ENCODE results near the gene MALRD1. TPM values are rescaled to one million over a fixed set of nuclear protein-coding genes. Genes with fewer than 3 reads are reported as not detected.

MALRD1 gene
- total RNA-seq, 1 experiment from 2014 or later: 0.86 TPM

GRCh38 chr10:19654576-19654975, 606.0 kb downstream of the MALRD1 start:
- intact Hi-C loops (cut with micrococcal nuclease; ENCODE audit: unreplicated experiment): no loop called here

GRCh38 chr10:19656420-19657042, 607.9 kb downstream of the MALRD1 start:
- Histone ChIP-seq H3K27ac (ENCODE audit: low read depth, low read length, poor library complexity, severe bottlenecking) (no peak overlapping the region), H3K4me3 (ENCODE audit: low read depth, low read length, poor library complexity, severe bottlenecking) (no peak overlapping the region), H3K9me3 (ENCODE audit: low read depth, low read length, poor library complexity, severe bottlenecking) (no peaks in the 10 kb centered on the region), H3K4me1 (ENCODE audit: insufficient read depth, low read length, poor library complexity, severe bottlenecking) (no peaks in the 10 kb centered on the region), H3K27me3 (replicated peaks; ENCODE audit: insufficient read depth, low read depth, low read length, poor library complexity) (no peaks in the 10 kb centered on the region), H3K36me3 (ENCODE audit: insufficient read depth, low read length, poor library complexity, severe bottlenecking) (no peaks in the 10 kb centered on the region)
- no TSS peak for BruUV-seq (replicated peaks)
- DNase-seq (ENCODE audit: low spot score): no peak
- intact Hi-C loops (cut with micrococcal nuclease; ENCODE audit: unreplicated experiment): no loop called here
- POLR2A ChIA-PET (ENCODE audit: low non-redundant PET): no interaction called here
- CTCF ChIA-PET: no interaction called here
- no peak for TF ChIP-seq CTCF (conservative IDR thresholded peaks at IDR 0.05; ENCODE audit: low read depth, low read length)
- TF ChIP-seq EZH2 (IDR thresholded peaks at IDR 0.05; ENCODE audit: borderline replicate concordance, low read depth, low read length, poor library complexity, severe bottlenecking): no peak

More at GRCh38 chr10:19654576-19654975, 606.0 kb downstream of the MALRD1 start:
- ChIA-PET POLR2A (ENCODE audit: low non-redundant PET) (no interaction called here), CTCF (no interaction called here)
- TF ChIP-seq EZH2 (IDR thresholded peaks at IDR 0.05; ENCODE audit: borderline replicate concordance, low read depth, low read length, poor library complexity, severe bottlenecking) (no peak), CTCF (conservative IDR thresholded peaks at IDR 0.05; ENCODE audit: low read depth, low read length) (no peak)
- H3K36me3 ChIP-seq (ENCODE audit: insufficient read depth, low read length, poor library complexity, severe bottlenecking): no peaks in the 10 kb centered on the region
- no peaks in the 10 kb centered on the region for H3K9me3 ChIP-seq (ENCODE audit: low read depth, low read length, poor library complexity, severe bottlenecking)
- BruUV-seq (replicated peaks): no TSS peak
- no peak for DNase-seq (ENCODE audit: low spot score)
- no peaks in the 10 kb centered on the region for H3K4me1 ChIP-seq (ENCODE audit: insufficient read depth, low read length, poor library complexity, severe bottlenecking)
- no peak overlapping the region for H3K27ac ChIP-seq (ENCODE audit: low read depth, low read length, poor library complexity, severe bottlenecking)
- no peak overlapping the region for H3K4me3 ChIP-seq (ENCODE audit: low read depth, low read length, poor library complexity, severe bottlenecking)
- H3K27me3 ChIP-seq (replicated peaks; ENCODE audit: insufficient read depth, low read depth, low read length, poor library complexity): no peaks in the 10 kb centered on the region

GRCh38 chr10:19658131-19658530, 609.5 kb downstream of the MALRD1 start:
- CTCF ChIA-PET: no interaction called here
- Histone ChIP-seq H3K9me3 (ENCODE audit: low read depth, low read length, poor library complexity, severe bottlenecking) (no peaks in the 10 kb centered on the region), H3K27me3 (replicated peaks; ENCODE audit: insufficient read depth, low read depth, low read length, poor library complexity) (no peaks in the 10 kb centered on the region), H3K36me3 (ENCODE audit: insufficient read depth, low read length, poor library complexity, severe bottlenecking) (no peaks in the 10 kb centered on the region), H3K4me3 (ENCODE audit: low read depth, low read length, poor library complexity, severe bottlenecking) (no peak overlapping the region), H3K27ac (ENCODE audit: low read depth, low read length, poor library complexity, severe bottlenecking) (no peak overlapping the region), H3K4me1 (ENCODE audit: insufficient read depth, low read length, poor library complexity, severe bottlenecking) (no peaks in the 10 kb centered on the region)
- TF ChIP-seq EZH2 (IDR thresholded peaks at IDR 0.05; ENCODE audit: borderline replicate concordance, low read depth, low read length, poor library complexity, severe bottlenecking): no peak
- TF ChIP-seq CTCF (conservative IDR thresholded peaks at IDR 0.05; ENCODE audit: low read depth, low read length): no peak
- intact Hi-C loops (cut with micrococcal nuclease; ENCODE audit: unreplicated experiment): no loop called here
- no peak for DNase-seq (ENCODE audit: low spot score)
- no TSS peak for BruUV-seq (replicated peaks)
- POLR2A ChIA-PET (ENCODE audit: low non-redundant PET): no interaction called here

Measured in A673 (cell line).